Neuronal stem cell (in vitro differentiated cells): ENCODE data around the gene TMEM59L.
A peak's percentile ranks its signal among the peaks of the same experiment; 100 is the strongest.

Experiments used
- DNase-seq: peaks from one replicate; pipeline ENCODE4 v3.0.0-alpha.2; 2013; ENCODE audit warnings: low spot score
- H2AFZ ChIP-seq: one replicate; pipeline ENCODE4 v1.6.1; 2013; ENCODE audit warnings: mild to moderate bottlenecking, low read length, inconsistent platforms
- H2AK5ac ChIP-seq: 2 replicates; pipeline ENCODE4 v1.6.1; 2013; ENCODE audit warnings: low read depth, mild to moderate bottlenecking, inconsistent platforms, low read length, moderate library complexity, mixed read lengths
- H2BK120ac ChIP-seq: 2 replicates; pipeline ENCODE4 v1.6.1; 2013; ENCODE audit warnings: low read depth, mild to moderate bottlenecking, inconsistent platforms, low read length, moderate library complexity, mixed read lengths
- H2BK12ac ChIP-seq: one replicate; pipeline ENCODE4 v1.6.1; 2013; ENCODE audit warnings: low read length, inconsistent platforms
- H2BK15ac ChIP-seq: 2 replicates; pipeline ENCODE4 v1.6.1; 2013; ENCODE audit warnings: mild to moderate bottlenecking, low read length, inconsistent platforms, mixed read lengths
- H2BK5ac ChIP-seq: one replicate; pipeline ENCODE4 v1.6.1; 2013; ENCODE audit warnings: inconsistent platforms, mild to moderate bottlenecking, low read length, moderate library complexity
- H3K14ac ChIP-seq: one replicate; pipeline ENCODE4 v1.6.1; 2013; ENCODE audit warnings: low read length, inconsistent platforms
- H3K18ac ChIP-seq: 2 replicates; pipeline ENCODE4 v1.6.1; 2013; ENCODE audit warnings: low read length, inconsistent platforms
- H3K23ac ChIP-seq: 2 replicates; pipeline ENCODE4 v1.6.1; 2013; ENCODE audit warnings: low read depth, mild to moderate bottlenecking, mixed read lengths, low read length, inconsistent platforms; ENCODE audit not compliant: poor library complexity
- H3K27ac ChIP-seq: replicated peaks from 3 replicates; pipeline ENCODE4 v1.5.1; 2013; ENCODE audit warnings: low read length, inconsistent platforms
- H3K27me3 ChIP-seq, 3 experiments: 2 replicates each; pipeline ENCODE4 v1.6.1; 2013; ENCODE audit warnings: low read length in 3 of 3, mild to moderate bottlenecking in 2 of 3, inconsistent platforms in 1 of 3, low read depth in 1 of 3, mixed read lengths in 1 of 3, moderate library complexity in 1 of 3; ENCODE audit not compliant: control insufficient read depth in 3 of 3, insufficient read depth in 3 of 3
- H3K36me3 ChIP-seq, 2 donors: replicated peaks in 1 of 2; 2 replicates each; pipeline ENCODE4 v1.6.1; 2013; ENCODE audit warnings: low read length in 2 of 2; ENCODE audit not compliant: control insufficient read depth in 2 of 2, insufficient read depth in 2 of 2
- H3K4ac ChIP-seq: 2 replicates; pipeline ENCODE4 v1.6.1; 2013; ENCODE audit warnings: inconsistent platforms, mild to moderate bottlenecking, low read length, moderate library complexity
- H3K4me1 ChIP-seq, 2 donors: 1 replicate in 1 of 2; 2 replicates in 1 of 2; pipeline ENCODE4 v1.6.1; 2013; ENCODE audit warnings: low read length in 2 of 2, low read depth in 1 of 2; ENCODE audit not compliant: control insufficient read depth in 2 of 2, insufficient read depth in 1 of 2
- H3K4me2 ChIP-seq: one replicate; pipeline ENCODE4 v1.6.1; 2013; ENCODE audit warnings: mild to moderate bottlenecking, low read length, inconsistent platforms; ENCODE audit not compliant: insufficient read depth, poor library complexity, severe bottlenecking
- H3K4me3 ChIP-seq, 2 donors: 2 replicates each; pipeline ENCODE4 v1.5.1; 2013; ENCODE audit warnings: low read length in 2 of 2, mild to moderate bottlenecking in 2 of 2, inconsistent platforms in 1 of 2, moderate library complexity in 1 of 2
- H3K79me1 ChIP-seq: one replicate; pipeline ENCODE4 v1.6.1; 2013; ENCODE audit warnings: low read depth, mild to moderate bottlenecking, inconsistent platforms, low read length, moderate library complexity
- H3K9ac ChIP-seq: one replicate; pipeline ENCODE4 v1.6.1; 2013; ENCODE audit warnings: mild to moderate bottlenecking, low read depth, low read length, inconsistent platforms; ENCODE audit not compliant: poor library complexity
- H3K9me3 ChIP-seq, 2 donors: replicated peaks in 1 of 2; 2 replicates each; pipeline versions ENCODE3 to v1.6.1; 2013; ENCODE audit warnings: low read length in 2 of 2, mild to moderate bottlenecking in 2 of 2, inconsistent platforms in 1 of 2, low read depth in 1 of 2, mixed read lengths in 1 of 2, moderate library complexity in 1 of 2; ENCODE audit not compliant: control insufficient read depth in 2 of 2, insufficient read depth in 1 of 2
- H4K8ac ChIP-seq: one replicate; pipeline ENCODE4 v1.6.1; 2013; ENCODE audit warnings: low read depth, mild to moderate bottlenecking, inconsistent platforms, low read length, moderate library complexity
- H4K91ac ChIP-seq: one replicate; pipeline ENCODE4 v1.6.1; 2013; ENCODE audit warnings: low read length, low read depth, mild to moderate bottlenecking, inconsistent platforms; ENCODE audit not compliant: poor library complexity
- WGBS, 2 donors: extraction: QIAGEN DNeasy Blood & Tissue Kit; methylation state at CpG; one replicate each; pipeline ENCODE4 v1.1.7; 2013; ENCODE audit warnings: missing lambda C conversion rate in 2 of 2, mixed read lengths in 1 of 2; ENCODE audit not compliant: insufficient read length in 2 of 2, insufficient replicate concordance in 1 of 2; ENCODE audit errors: extremely low coverage in 2 of 2; 5-methylcytosine and 5-hydroxymethylcytosine counted together

The TMEM59L gene

DNA sequence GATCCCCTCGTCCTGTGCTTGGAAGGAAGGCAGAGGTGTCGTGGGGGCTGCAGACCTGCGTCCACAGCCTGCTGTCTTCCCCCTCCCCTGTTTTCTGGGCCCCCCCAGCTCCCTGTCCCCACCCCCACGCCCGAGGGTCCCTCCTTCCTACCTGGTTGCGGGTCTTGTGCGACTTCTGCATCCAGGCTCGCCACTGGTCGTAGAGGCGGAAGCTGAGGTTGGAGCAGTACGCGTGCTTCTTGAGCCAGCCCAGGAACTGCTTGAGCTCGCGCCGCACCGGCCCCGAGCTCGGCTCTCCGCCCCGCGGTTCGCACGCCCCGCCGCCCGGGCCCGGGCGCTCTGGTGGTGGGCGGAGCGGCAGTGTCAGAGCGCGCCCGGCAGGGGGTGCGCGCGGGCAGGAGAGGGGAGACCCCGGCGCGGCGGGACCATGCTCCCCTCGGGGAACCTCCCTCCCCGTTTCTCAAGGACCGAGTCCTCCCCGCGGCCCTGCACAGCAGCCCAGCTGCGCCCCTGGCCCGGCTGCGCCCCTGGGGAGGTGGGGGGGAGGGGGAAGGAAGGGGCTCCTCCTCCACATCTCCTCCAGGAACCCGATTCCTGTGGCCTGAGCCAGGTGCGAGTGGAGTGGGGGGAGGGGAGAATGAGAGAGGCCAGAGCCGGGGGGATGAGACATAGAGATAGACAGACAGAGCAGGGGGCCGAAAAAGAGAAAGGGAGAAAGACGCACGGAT is 18.4 kb upstream of the TMEM59L start:
- Histone ChIP-seq H3K4ac (peak overlapping the region; percentile 66), H2AK5ac (peak overlapping the region; percentile 88), H3K9me3 (no peaks in the 10 kb centered on the region), H3K23ac (peak overlapping the region; percentile 89), H2BK120ac (peak overlapping the region; percentile 6), H3K4me3 (peak overlapping the region; percentile 21 to 72), H4K91ac (no peak overlapping the region), H2AFZ (peak overlapping the region; percentile 90), H2BK5ac (peak overlapping the region; percentile 9), H2BK15ac (peak overlapping the region; percentile 58), H3K36me3 (peaks cover 3 to 13% of the 10 kb centered on the region in 2 donors), H3K14ac (peak overlapping the region; percentile 38), H2BK12ac (peak overlapping the region; percentile 99), H3K27me3 (peaks cover 0 to 11% (median 0%) of the 10 kb centered on the region in 3 experiments), H3K9ac (peak overlapping the region; percentile 93), H4K8ac (no peak overlapping the region), H3K79me1 (peaks cover 2% of the 10 kb centered on the region), H3K4me2 (peak overlapping the region; percentile 94), H3K27ac (no peak overlapping the region), H3K18ac (peak overlapping the region; percentile 95), H3K4me1 (peaks cover 16 to 18% of the 10 kb centered on the region in 2 donors)
- peak; percentile 82 for DNase-seq
- no CpG with 5 or more reads among the region's 54 CpGs for WGBS, 2 donors

- H3K4ac ChIP-seq = no peak overlapping the region
- peak overlapping the region; percentile 94 for H3K18ac ChIP-seq
- peak overlapping the region; percentile 90 for H2AFZ ChIP-seq
- no peak for DNase-seq
- H2BK120ac ChIP-seq = peak overlapping the region; percentile 6
- no peak overlapping the region for H3K14ac ChIP-seq
- peak overlapping the region; percentile 60 for H3K9ac ChIP-seq
- peak overlapping the region; percentile 89 for H3K23ac ChIP-seq
- H3K4me3 ChIP-seq = peak overlapping the region; percentile 0 to 21
- H4K91ac ChIP-seq = no peak overlapping the region
- peaks cover 10 to 18% of the 10 kb centered on the region in 2 donors for H3K4me1 ChIP-seq
- WGBS, 2 donors = no CpG with 5 or more reads among the region's 26 CpGs
- H3K27ac ChIP-seq = no peak overlapping the region
- peak overlapping the region; percentile 9 for H2BK5ac ChIP-seq
- no peak overlapping the region for H2BK15ac ChIP-seq
- peak overlapping the region; percentile 94 for H3K4me2 ChIP-seq
- peaks cover 2% of the 10 kb centered on the region for H3K79me1 ChIP-seq
- peak overlapping the region; percentile 88 for H2AK5ac ChIP-seq
- H4K8ac ChIP-seq = no peak overlapping the region
- no peaks in the 10 kb centered on the region for H3K9me3 ChIP-seq
- peaks cover 0 to 16% (median 0%) of the 10 kb centered on the region in 3 experiments for H3K27me3 ChIP-seq
- peak overlapping the region; percentile 99 for H2BK12ac ChIP-seq
- H3K36me3 ChIP-seq = peaks cover 3 to 13% of the 10 kb centered on the region in 2 donors
Observed at GRCh38 chr19:18594824-18595373, 17.8 kb upstream of the TMEM59L start.

DNA sequence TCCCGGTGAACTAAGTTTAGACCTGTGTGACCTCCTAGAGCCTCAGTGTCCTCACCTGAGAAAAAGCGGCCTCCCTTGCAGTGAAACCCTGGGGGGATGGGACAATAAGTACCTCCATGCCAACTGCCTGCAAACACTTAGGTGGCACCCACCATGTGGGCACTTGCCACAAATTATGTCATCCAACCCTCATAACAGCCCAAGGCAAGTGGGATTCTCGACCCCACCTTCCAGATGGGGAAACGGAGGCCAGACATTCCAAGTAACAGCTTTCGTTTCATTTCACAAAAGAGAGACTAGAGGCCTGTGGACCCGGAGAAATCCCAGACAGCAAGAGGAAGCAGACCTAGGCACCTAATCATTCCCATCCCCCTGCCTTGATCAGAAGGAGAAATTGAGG is 17.2 kb upstream of the TMEM59L start:
- Histone ChIP-seq H3K27me3 (peaks cover 0 to 16% (median 0%) of the 10 kb centered on the region in 3 experiments), H3K14ac (no peak overlapping the region), H3K27ac (no peak overlapping the region)

DNA sequence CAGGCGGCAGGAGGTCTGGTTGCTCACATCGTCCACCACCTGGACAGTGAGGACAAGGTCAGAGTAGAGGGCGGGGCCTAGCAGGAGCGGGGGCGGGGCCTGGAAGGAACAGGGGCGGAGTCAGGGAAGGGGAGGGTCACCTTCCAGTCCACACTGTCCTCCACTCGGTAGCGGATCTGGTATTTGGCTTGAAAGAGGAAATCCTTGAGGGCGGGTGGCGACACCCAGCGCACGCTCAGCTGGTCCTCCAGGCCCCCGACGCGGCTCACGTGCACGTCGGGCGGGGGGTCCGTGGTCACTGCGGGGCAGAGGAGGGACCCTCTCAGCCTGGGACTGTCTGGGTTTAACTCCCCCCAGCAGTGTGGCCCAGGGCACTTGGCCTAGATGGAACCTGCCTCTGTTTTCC is 15.9 kb upstream of the TMEM59L start:
- no peak overlapping the region for H2AFZ ChIP-seq
- H2BK5ac ChIP-seq = no peak overlapping the region
- no peak overlapping the region for H3K4ac ChIP-seq
- no peak overlapping the region for H3K14ac ChIP-seq
- WGBS, 2 donors = no CpG with 5 or more reads among the region's 21 CpGs
- H4K8ac ChIP-seq = no peak overlapping the region
- H3K9ac ChIP-seq = no peak overlapping the region
- DNase-seq = no peak
- peak overlapping the region; percentile 71 for H2BK15ac ChIP-seq
- no peak overlapping the region for H2AK5ac ChIP-seq
- peaks cover 0 to 23% (median 6%) of the 10 kb centered on the region in 3 experiments for H3K27me3 ChIP-seq
- H3K27ac ChIP-seq = no peak overlapping the region
- H3K18ac ChIP-seq = peak overlapping the region; percentile 94
- peaks cover 0 to 3% of the 10 kb centered on the region in 2 donors for H3K36me3 ChIP-seq
- H2BK120ac ChIP-seq = no peak overlapping the region
- H4K91ac ChIP-seq = no peak overlapping the region
- peak overlapping the region; percentile 10 for H2BK12ac ChIP-seq
- no peaks in the 10 kb centered on the region for H3K9me3 ChIP-seq
- H3K23ac ChIP-seq = peak overlapping the region; percentile 85
- H3K4me2 ChIP-seq = no peak overlapping the region
- no peak overlapping the region for H3K4me3 ChIP-seq
- H3K79me1 ChIP-seq = peaks cover 2% of the 10 kb centered on the region
- H3K4me1 ChIP-seq = peaks cover 7 to 14% of the 10 kb centered on the region in 2 donors

More for the DNA sequence above, 17.2 kb upstream of the TMEM59L start:
- no peak overlapping the region for H2BK5ac ChIP-seq
- H3K4me3 ChIP-seq = no peak overlapping the region
- DNase-seq = no peak
- H3K4ac ChIP-seq = no peak overlapping the region
- H2BK12ac ChIP-seq = no peak overlapping the region
- H2AFZ ChIP-seq = no peak overlapping the region
- H4K91ac ChIP-seq = no peak overlapping the region
- H3K9me3 ChIP-seq = no peaks in the 10 kb centered on the region
- H2BK120ac ChIP-seq = no peak overlapping the region
- no peak overlapping the region for H3K9ac ChIP-seq
- H4K8ac ChIP-seq = no peak overlapping the region
- H3K18ac ChIP-seq = no peak overlapping the region
- no CpG with 5 or more reads among the region's 6 CpGs for WGBS, 2 donors
- H2AK5ac ChIP-seq = no peak overlapping the region
- H3K36me3 ChIP-seq = peaks cover 3 to 10% of the 10 kb centered on the region in 2 donors
- H3K79me1 ChIP-seq = peaks cover 2% of the 10 kb centered on the region
- H2BK15ac ChIP-seq = no peak overlapping the region
- no peak overlapping the region for H3K4me2 ChIP-seq
- no peak overlapping the region for H3K23ac ChIP-seq
- peaks cover 7 to 18% of the 10 kb centered on the region in 2 donors for H3K4me1 ChIP-seq
